Adrenal gland (tissue), 19 donors: ENCODE data around the gene TENT5A. TPM values are rescaled to one million over a fixed set of nuclear protein-coding genes. Genes with fewer than 3 reads are reported as not detected.
A peak's percentile ranks its signal among the peaks of the same experiment; 100 is the strongest.

Experiments used
- DNase-seq, 7 donors: peaks; one replicate each; pipeline ENCODE4 v3.0.0-alpha.2; 2019 to 2020
- H3K27ac ChIP-seq, 5 donors: fragments of 200-600 bp; sonication (generic) in 4 of 5; 1 replicate in 3 of 5; 2 replicates in 2 of 5; pipeline versions ENCODE4 v1.5.1 to v1.8.0; 2016 to 2020; ENCODE audit warnings: mild to moderate bottlenecking in 1 of 5
- H3K27me3 ChIP-seq: fragments of 200-600 bp; 2 replicates; pipeline ENCODE4 v1.8.0; 2021
- H3K36me3 ChIP-seq, 2 donors: fragments of 200-600 bp; replicated peaks in 1 of 2; 1 replicate in 1 of 2; 2 replicates in 1 of 2; pipeline versions ENCODE4 v1.5.1 to v1.8.0; 2018 to 2022
- H3K4me1 ChIP-seq, 2 donors: fragments of 200-600 bp; replicated peaks in 1 of 2; 1 replicate in 1 of 2; 2 replicates in 1 of 2; pipeline versions ENCODE4 v1.5.1 to v1.8.0; 2018 to 2021
- H3K4me3 ChIP-seq, 4 donors: fragments of 200-600 bp; sonication (generic) in 3 of 4; one replicate each; pipeline ENCODE4 v1.5.1; 2016 to 2018
- H3K9me3 ChIP-seq, 3 donors: fragments of 200-600 bp; sonication (generic) in 1 of 3; replicated peaks in 1 of 3; 1 replicate in 2 of 3; 2 replicates in 1 of 3; pipeline versions ENCODE4 v1.5.1 to v1.8.0; 2016 to 2021
- POLR2A ChIP-seq, 2 donors: fragments of 450-650 bp; IDR thresholded peaks; one replicate each; pipeline ENCODE4 v1.6.1; 2017; ENCODE audit warnings: antibody characterized with exemption in 2 of 2, mild to moderate bottlenecking in 2 of 2, moderate library complexity in 1 of 2
- WGBS, 4 donors: extraction: QIAGEN DNeasy Blood & Tissue Kit in 2 of 4; methylation state at CpG; one replicate each; pipeline versions ENCODE4 v1.1.5 to v1.1.7; 2013 to 2017; 5-methylcytosine and 5-hydroxymethylcytosine counted together
- intact Hi-C, 2 donors: fragments of 100-400 bp; cut with DNase I; formaldehyde crosslinking; loops; one replicate each; pipeline versions ENCODE4 v1.14.1 to v1.15.0; 2022 to 2023
- long read RNA-seq, 10 donors: library from polyadenylated mRNA in 3 of 10; unstranded in 2 of 10; stranded (forward) in 1 of 10; transcript quantifications; one replicate each; pipeline ENCODE4 v2.0.0 and lab custom pipeline, GENCODE V29; 2021 to 2026
- polyA plus RNA-seq, 3 donors: library from polyadenylated mRNA; stranded (reverse); fragments of 200-250 nt in 2 of 3; fragments of 350-450 nt in 1 of 3; fragmentation: Illumina TruSeq in 1 of 3; extraction: RNeasy Lipid Tissue Mini Kit (QIAGEN cat#74804) in 1 of 3; gene quantifications; one replicate each; pipeline ENCODE4 v1.2.3, GENCODE V29; 2013 to 2014
- total RNA-seq, 9 donors: library from RNA; depleted of rRNA in 4 of 9; stranded (reverse); fragments of >200 nt in 4 of 9; fragments of 120-200 nt in 1 of 9; fragmentation: NEBNext Ultra II Directional in 1 of 9; extraction: Animal tissue kit (Norgen Biotek cat#: 25700) in 1 of 9; gene quantifications; one replicate each; pipeline versions ENCODE4 v1.1.0 to v1.2.4, GENCODE V29; 2013 to 2023
- TF ChIP-seq, protein P1 (sequence below), 6 experiments: fragments of 450-650 bp in 4 of 6; fragments of 200-600 bp in 2 of 6; sonication (generic) in 1 of 6; IDR thresholded peaks; 1 replicate in 5 of 6; 2 replicates in 1 of 6; pipeline versions ENCODE4 v1.5.1 to v1.8.0; 2016 to 2021; ENCODE audit warnings: antibody characterized with exemption in 6 of 6, mild to moderate bottlenecking in 2 of 6, moderate library complexity in 1 of 6
- donor health status: healthy with polysubstance abuse.
- donor health status: Bipolar disorder and iron deficiency.
- donor health status: DM: yes; HTN: yes; CAD: no.
- donor health status: DM: no; HTN: no; CAD: no.
- donor health status: DM: no; HTN: no; CAD: no.
- donor health status: DM: yes; HTN: yes; CAD: no.

TENT5A gene
- total RNA-seq (10 to 100 TPM in 6 of 9 donors, 1 to 10 TPM in 3; 4.4 to 24.6 (median 15.4) TPM), polyA plus RNA-seq (10 to 100 TPM; 11.3 to 18.1 (median 11.5) TPM)
- long read RNA-seq, donor 1, full-length matches to known transcripts, result 4 of 4 reads
- long read RNA-seq, donor 1, partial matches to known transcripts, result 0 of 4 reads
- long read RNA-seq, donor 1, other reads (novel, unspliced or antisense), result 0 of 4 reads
- long read RNA-seq, donor 2, full-length matches to known transcripts, result 5 of 5 reads
- long read RNA-seq, donor 2, partial matches to known transcripts, result 0 of 5 reads
- long read RNA-seq, donor 2, other reads (novel, unspliced or antisense), result 0 of 5 reads
- long read RNA-seq, donor 3, result 0 reads
- long read RNA-seq, donor 4, full-length matches to known transcripts, result 14 of 18 reads
- long read RNA-seq, donor 4, partial matches to known transcripts, result 3 of 18 reads
- long read RNA-seq, donor 4, other reads (novel, unspliced or antisense), result 1 of 18 reads
- long read RNA-seq, donor 5, full-length matches to known transcripts, result 40 of 51 reads
- long read RNA-seq, donor 5, partial matches to known transcripts, result 5 of 51 reads
- long read RNA-seq, donor 5, other reads (novel, unspliced or antisense), result 6 of 51 reads
- long read RNA-seq, donor 6, full-length matches to known transcripts, result 28 of 34 reads
- long read RNA-seq, donor 6, partial matches to known transcripts, result 5 of 34 reads
- long read RNA-seq, donor 6, other reads (novel, unspliced or antisense), result 1 of 34 reads
- long read RNA-seq, donor 7, full-length matches to known transcripts, result 4 of 4 reads
- long read RNA-seq, donor 7, partial matches to known transcripts, result 0 of 4 reads
- long read RNA-seq, donor 7, other reads (novel, unspliced or antisense), result 0 of 4 reads
- long read RNA-seq, donor 8, full-length matches to known transcripts, result 4 of 4 reads
- long read RNA-seq, donor 8, partial matches to known transcripts, result 0 of 4 reads
- long read RNA-seq, donor 8, other reads (novel, unspliced or antisense), result 0 of 4 reads
- long read RNA-seq, donor 9, full-length matches to known transcripts, result 2 of 2 reads
- long read RNA-seq, donor 9, partial matches to known transcripts, result 0 of 2 reads
- long read RNA-seq, donor 9, other reads (novel, unspliced or antisense), result 0 of 2 reads
- long read RNA-seq, donor 10, full-length matches to known transcripts, result 1 of 1 reads
- long read RNA-seq, donor 10, partial matches to known transcripts, result 0 of 1 reads
- long read RNA-seq, donor 10, other reads (novel, unspliced or antisense), result 0 of 1 reads

DNA sequence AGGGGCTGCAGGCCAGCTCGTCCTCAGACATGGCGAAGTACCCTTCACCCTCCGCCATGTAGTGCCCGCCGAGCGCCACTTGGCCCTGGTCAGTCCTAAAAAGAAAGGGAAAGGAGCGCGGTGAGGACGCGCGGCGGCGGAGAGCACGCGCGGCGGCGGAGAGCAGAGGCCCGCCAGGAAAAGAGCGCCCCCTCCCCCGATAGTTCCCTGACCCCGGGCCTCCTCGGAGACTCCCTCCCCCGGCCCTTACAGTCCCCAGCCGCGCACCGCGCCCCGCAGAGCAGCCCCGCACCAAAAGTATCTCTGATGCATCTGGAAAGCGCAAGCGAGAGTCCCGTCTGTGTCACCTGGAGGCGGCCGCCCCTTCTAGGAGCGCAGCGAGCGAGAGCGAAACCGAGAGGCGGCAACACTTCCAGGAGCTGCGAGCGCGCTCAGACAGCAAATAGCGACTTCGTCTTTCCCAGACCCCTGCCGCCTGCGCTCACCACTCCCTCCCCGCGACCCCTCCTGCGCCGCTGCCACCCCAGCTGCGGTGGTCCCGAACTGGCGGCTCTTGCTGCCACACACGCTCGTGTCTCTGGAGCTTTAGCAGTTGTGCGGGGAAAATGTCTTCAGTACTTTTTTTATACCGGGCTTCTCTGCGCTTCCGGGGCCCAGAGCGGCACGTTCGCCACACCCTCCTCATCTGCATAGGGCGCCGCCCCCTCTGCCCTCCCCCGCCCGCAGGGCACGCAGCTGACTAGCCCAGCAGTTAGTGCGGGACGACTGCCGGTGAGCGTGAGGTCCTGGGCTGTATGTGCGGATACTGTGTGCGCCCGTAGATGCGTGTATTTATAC lies at the start of gene TENT5A:
TENT5A (minus strand) TSS at position 598 of the 837 bp plus-strand sequence; CDS start at position 58, 540 bp downstream.
- TF ChIP-seq, protein P1, sequence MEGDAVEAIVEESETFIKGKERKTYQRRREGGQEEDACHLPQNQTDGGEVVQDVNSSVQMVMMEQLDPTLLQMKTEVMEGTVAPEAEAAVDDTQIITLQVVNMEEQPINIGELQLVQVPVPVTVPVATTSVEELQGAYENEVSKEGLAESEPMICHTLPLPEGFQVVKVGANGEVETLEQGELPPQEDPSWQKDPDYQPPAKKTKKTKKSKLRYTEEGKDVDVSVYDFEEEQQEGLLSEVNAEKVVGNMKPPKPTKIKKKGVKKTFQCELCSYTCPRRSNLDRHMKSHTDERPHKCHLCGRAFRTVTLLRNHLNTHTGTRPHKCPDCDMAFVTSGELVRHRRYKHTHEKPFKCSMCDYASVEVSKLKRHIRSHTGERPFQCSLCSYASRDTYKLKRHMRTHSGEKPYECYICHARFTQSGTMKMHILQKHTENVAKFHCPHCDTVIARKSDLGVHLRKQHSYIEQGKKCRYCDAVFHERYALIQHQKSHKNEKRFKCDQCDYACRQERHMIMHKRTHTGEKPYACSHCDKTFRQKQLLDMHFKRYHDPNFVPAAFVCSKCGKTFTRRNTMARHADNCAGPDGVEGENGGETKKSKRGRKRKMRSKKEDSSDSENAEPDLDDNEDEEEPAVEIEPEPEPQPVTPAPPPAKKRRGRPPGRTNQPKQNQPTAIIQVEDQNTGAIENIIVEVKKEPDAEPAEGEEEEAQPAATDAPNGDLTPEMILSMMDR (IDR thresholded peaks at IDR 0.05), result peak in 1 of 6 experiments; percentile 3
- TF ChIP-seq POLR2A (IDR thresholded peaks at IDR 0.05), result peak; percentile 81 to 93
- H3K9me3 ChIP-seq, result no peaks in the 10 kb centered on the region
- no peaks in the 10 kb centered on the region for H3K27me3 ChIP-seq
- peak within 1 kb of the TSS; percentile 73 to 98 (median 98) for H3K27ac ChIP-seq
- intact Hi-C loops, result loop anchor here in 1 of 2 donors (10.0 kb wide), 2 partner anchors 292 to 508 kb away; no protein-coding TSS in a partner anchor
- DNase-seq, result peak; percentile 94 to 97 (median 95)
- 0% methylated on average over 20 to 77 of the region's 77 CpGs for WGBS, 4 donors
- peak within 1 kb of the TSS; percentile 68 to 98 (median 86) for H3K4me3 ChIP-seq
- peaks cover 6 to 36% of the 10 kb centered on the region in 2 donors for H3K4me1 ChIP-seq
- no peaks in the 10 kb centered on the region for H3K36me3 ChIP-seq

DNA sequence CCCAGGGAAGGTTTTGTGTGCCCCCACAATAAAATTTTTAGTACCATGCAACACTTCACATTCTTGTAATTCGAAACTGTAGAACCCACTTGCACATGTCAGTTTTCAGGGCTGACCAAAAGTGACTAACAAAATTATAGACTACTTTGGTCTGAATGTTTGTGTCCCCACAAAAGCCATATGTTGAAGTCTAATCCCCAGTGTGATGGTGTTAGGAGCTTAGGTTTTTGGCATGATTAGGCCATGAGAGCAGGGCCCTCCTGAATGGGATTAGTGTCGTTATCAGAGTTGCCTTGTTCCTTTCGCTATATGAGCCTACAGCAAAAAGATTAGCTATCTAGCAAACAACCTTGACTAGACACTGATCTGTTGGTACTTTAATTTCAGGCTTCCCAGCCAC lies 49.0 kb upstream of the TENT5A start:
- TF ChIP-seq POLR2A (IDR thresholded peaks at IDR 0.05), result no peak
- TF ChIP-seq, protein P1 (IDR thresholded peaks at IDR 0.05), result no peak
- Histone ChIP-seq H3K4me1 (no peaks in the 10 kb centered on the region), H3K27me3 (no peaks in the 10 kb centered on the region), H3K4me3 (no peak overlapping the region), H3K9me3 (no peaks in the 10 kb centered on the region), H3K27ac (no peak overlapping the region), H3K36me3 (no peaks in the 10 kb centered on the region)
- 86 to 94% (median 91%) methylated on average over 3 of the region's 3 CpGs for WGBS, 4 donors
- DNase-seq, result no peak
- intact Hi-C loops, result no loop called here

DNA sequence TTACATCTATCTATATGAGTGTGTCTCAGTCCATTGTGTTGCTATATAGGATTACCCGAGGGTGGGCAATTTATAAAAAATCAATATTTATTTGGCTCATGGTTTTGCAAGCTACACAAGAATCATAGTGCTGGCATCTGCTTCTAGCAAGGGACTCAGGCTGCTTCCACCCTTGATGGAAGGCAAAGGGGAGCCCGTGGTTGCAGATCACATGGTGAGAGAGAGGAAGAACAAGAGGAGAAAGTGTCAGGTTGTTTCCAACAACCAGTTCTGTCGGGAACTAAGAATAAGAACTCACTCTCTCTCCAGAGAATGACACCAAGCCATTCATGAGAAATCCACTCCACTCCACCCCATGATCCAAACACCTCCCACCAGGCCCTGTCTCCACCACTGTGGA lies 48.2 kb upstream of the TENT5A start:
- Histone ChIP-seq H3K27ac (no peak overlapping the region), H3K27me3 (no peaks in the 10 kb centered on the region), H3K4me1 (no peaks in the 10 kb centered on the region), H3K9me3 (no peaks in the 10 kb centered on the region), H3K36me3 (no peaks in the 10 kb centered on the region), H3K4me3 (no peak overlapping the region)
- 74 to 84% (median 80%) methylated on average over 3 of the region's 3 CpGs for WGBS, 4 donors
- intact Hi-C loops, result no loop called here
- TF ChIP-seq, protein P1 (IDR thresholded peaks at IDR 0.05), result no peak
- TF ChIP-seq POLR2A (IDR thresholded peaks at IDR 0.05), result no peak
- DNase-seq, result no peak
